HUDEP-2 (cell line): Measurements from ENCODE around the gene RHBDD1.
"Not testable (repeated sequence)": the region's sequence is repeated elsewhere in the genome, so short reads cannot be mapped to it uniquely, and the experiment has no call there.

Source experiments
- DNase-seq, 76 experiments: peaks; one replicate each; lab custom pipeline; 2025; ENCODE audit not compliant: unreplicated experiment in 76 of 76; lab: John Stamatoyannopoulos, UW

Gene RHBDD1

DNA sequence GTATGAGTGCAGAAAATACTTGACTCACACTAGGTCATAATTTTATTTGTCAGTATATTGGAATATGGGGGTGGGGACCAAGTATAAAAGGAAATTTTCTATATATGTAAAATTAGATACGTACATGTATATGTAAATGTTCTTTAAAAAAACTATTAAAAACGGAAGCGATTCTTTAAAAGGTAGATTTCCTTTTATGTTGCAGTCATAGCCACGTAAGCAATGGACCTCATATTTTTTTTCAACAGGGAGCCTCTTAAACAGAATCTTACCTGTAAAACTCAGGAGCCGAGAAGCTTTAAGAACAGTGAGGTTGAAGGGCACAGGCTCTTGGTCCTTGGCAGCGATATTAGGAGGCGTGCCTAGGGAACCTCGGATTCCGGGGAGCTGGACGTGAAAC lies 3.3 kb downstream of the RHBDD1 start:
- no peak for DNase-seq

DNA sequence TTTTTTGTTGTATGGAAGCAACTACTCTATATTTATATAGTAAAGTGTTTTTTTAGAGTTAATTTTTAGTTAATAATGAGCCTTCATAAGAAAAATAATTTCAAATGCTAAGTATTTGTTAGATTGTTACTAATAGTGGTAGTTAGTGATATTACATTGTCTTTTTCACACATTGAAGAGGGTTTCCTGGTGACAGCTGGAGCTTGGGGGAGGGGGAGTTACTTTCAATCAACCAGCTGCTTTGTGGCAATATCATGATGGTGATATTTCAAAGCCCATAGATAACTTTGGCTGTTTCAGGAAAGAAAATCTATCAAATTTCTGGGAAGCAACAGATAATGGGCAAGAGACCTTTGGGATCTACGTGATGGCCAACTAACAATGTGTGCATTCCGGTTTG lies 4.1 kb downstream of the RHBDD1 start:
- DNase-seq = no peak

DNA sequence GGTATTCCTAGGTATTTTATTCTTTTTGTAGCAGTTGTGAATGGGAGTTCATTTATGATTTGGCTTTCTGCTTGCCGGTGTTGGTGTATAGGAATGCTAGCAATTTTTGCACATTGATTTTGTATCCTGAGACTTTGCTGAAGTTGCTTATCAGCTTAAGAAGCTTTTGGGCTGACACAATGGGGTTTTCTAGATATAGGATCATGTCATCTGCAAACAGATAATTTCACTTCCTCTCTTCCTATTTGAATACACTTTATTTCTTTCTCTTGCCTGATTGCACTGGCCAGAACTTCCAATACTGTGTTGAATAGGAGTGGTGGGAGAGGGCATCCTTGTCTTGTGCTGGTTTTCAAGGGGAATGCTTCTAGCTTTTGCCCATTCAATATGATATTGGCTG lies 7.1 kb downstream of the RHBDD1 start:
- DNase-seq = not testable (repeated sequence)

DNA sequence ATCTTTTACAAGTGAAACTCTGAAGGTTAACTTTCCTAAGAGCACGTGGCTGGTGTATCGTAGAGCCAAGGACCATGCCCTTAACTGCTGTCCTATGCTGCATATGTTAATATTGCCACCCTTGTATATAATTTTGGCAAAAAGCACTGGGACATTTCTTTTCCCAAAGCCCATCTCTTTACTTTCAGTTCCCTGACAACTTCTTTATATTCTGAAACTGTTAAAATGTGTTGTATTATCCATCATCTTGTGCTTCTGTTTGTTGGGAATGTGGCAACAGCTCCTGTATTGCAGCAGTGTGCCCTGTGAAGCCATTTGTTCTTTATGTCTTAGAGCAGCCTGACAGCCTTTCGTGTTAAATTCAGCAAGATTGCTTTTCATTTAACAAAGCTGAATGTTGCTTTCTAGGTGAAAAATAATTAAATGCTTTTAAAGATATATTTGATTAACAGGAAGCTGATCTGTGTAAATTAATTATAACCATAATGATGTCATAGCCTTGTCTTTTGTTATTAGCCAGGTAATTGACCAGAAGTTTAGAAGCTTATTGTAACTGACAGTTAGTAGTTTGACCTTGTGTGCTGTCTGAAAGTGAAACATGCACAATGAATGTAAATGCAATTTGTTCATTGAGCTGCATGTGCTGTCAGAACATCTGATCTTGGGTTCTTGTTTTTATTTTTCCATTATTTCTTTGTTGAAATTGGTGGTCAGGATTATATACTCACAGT lies 9.7 kb downstream of the RHBDD1 start:
- no peak for DNase-seq

DNA sequence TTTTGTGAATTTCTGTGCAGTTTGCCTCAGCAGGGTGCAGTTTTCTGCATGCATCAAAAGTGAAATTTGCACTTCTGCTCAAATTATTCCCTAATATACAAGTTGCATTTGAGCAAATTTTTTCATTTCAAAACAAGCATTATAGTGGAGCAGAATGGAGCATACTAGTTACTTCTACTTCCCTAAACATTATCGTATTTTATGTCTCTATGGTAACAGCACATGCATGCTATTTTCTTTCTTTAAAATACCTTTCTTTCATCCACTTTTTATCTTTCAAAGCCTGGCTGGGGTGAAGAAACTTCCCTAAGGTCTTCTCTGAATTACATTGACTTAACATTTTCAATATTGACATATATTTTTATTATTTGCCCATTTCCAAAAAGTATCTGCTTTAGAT lies 11.2 kb downstream of the RHBDD1 start:
- no peak for DNase-seq

DNA sequence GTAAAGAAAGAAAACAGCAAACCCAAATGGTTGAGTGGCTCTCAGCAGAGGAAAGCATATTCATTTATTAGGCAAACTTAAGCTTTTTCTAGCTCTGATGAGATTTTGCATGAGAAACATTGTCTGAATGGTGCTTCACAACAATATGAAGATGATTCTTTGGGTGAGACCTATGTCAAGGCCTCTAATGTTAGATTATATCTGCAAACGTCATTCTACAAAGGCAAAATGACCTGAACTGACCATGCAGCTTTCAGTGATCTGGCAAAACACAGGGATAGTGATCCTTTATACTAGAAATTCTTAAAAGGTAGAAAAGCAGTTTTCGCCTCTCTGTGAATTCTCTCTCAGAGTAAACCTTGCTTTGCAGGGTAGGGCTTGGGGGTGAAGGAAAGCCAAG lies 11.7 kb downstream of the RHBDD1 start:
- DNase-seq = no peak

DNA sequence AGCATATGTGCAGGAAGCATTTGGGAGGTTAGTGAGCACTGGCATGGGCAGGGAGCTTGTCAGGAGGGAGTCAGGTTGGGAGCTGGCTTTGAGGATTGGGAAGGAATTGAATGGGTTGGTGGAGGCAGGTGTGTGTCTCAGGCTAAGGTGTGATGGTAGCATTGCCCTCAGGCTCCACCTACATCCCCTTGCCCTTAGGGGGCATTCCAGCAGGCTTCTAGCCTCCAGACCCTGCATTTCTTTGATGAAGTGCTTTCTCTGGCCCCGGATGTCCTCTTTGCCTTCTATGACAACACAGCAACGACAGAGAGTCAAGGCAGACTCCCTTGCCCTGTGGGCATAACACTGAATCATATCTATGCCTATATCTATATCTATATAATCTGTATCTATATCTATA lies 13.5 kb downstream of the RHBDD1 start:
- DNase-seq = no peak

DNA sequence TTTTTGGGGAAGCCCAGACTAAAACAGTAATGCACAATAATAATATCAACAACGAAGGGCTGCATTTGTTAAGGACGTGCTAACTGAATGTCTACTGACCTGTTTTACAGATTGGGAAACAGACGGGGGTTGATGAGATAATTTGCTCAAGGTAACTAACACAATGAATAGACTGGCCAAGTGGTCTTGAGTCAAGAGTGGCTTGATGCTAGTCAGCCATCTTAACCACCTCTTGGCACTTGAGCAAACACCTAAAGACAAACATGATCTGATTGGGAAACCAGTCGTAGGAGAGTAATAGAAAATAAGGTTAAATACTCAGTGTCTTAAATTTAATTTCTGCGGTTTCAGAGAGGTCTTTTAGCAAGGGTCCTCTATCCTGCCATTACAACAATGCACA lies 14.2 kb downstream of the RHBDD1 start:
- no peak for DNase-seq

DNA sequence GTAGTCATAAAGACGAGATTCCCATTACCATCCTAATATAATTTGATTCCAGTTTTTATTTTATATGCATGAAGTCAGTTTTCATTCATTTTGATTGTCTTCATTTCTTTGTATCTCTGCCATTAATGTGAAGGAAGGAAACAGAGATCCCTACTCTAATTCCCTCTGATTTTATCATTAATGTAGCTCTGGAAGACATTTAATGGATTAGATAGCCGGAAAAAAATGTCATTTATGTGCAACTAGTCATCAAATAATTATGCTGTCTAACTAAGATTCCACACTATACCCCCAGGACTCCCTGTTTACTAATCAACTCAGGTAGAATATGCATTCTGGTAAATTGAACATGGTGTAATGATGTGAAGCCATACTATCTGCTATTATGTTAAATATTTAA lies 19.9 kb downstream of the RHBDD1 start:
- DNase-seq = no peak

DNA sequence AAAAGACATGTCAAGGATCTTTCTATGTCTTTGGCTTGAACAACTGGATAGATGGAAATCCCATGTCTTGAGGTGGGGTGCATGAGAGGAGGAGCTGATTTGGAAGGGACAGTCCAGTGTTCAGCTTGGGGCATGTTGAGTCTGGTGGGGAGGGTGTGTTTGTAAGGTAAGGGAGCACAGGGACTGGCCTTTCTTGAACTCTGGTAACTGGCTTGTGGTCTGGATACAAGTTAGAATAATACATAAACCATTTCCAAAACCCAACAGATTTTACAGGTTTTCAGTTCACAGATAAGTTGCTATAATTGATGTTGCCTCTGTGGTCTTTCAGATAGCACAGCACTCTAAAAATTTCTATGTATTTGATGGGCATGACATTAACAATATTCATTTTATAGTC lies 24.2 kb downstream of the RHBDD1 start:
- DNase-seq = no peak

DNA sequence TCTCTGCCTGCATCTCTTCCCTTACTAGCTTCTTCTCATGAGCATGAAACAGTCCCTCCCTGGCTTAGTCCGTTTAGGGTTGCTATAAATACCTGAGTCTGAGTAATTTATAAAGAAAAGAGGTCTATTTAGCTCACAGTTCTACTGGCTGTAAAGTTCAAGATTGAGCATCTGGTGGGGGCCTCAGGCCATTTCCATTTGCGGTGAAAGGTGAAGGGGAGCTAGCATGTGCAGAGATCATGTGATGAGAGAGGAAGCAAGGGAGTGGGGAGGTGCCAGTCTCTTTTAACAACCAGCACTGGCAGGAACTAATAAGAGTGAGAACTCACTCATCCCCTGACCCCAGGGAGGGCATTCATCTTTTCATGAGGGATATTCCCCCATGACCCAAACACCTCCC lies 26.8 kb downstream of the RHBDD1 start:
- DNase-seq = no peak

DNA sequence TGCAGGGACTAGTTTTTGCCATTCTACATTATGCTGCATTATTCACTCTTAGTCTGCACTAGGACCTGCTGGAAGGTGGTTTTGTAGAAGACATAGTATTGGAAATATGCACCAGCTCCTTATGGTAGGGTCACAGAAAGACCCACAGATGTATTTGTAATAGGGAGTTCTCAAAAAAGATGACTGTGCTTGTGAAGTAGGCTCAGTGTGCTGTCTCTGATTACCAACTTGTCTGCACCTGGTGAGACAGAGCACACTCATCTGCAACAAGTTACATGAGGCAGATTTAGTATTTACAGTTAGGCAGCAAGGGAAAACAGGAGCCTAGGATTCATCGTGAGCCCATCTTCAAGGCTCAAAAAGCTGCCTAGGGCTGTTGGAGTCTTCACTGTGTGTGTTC lies 29.4 kb downstream of the RHBDD1 start:
- no peak for DNase-seq

DNA sequence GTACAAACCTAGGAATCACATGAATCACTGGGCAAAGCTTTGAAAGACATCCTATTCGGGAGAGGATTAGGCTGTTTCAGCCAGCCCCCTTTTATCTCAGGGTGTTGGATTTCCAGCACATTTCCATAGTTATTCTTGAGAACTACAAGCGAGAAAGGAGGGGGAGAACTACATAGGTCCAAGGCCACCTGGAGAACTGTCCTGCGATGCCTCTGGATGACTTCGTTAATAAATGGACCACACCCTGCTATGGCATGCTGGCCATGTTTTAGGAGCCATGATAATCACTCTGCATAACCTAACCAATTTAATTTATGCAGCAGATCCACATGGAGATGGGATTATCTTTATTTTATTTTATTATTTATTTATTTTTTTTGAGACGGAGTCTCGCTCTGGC lies 29.9 kb downstream of the RHBDD1 start:
- DNase-seq = no peak

DNA sequence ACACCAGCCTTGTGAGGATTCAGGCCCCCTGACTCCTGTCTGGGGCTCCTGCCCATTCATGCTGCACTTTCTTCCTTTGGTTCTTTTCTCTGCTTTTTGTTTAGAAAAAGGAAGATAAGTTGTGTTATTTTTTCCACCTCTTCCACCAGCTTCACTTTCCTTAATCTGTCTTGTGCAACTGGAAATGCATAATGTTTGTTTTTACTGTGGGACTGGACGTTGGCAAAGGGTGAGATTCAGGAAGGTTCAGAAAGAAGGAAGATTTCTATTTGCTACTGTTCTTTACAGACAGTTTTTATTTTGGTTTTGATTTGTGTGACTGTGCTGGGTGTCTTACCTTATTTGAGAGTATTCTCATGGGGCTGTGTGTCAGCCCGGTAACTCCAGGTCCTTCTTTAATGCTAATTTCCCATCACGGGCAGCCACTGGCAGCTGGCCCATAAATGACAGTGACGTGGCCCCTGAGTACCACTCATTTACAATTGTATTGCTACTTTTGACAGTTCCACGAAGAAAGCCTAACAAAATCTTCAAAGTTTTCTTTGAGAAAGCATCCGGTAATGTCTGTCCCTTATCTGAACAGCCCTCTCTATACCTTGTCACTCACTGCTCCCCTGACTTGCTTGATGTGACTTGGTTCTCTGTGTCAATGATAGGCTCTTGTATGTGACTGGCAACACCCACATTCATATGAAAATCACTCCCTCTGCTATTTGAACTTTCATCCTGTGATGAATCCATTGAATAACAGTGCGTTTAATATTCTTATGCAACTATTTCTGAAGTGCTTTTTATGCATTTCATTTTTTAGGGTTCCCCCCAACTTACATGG lies 32.7 kb downstream of the RHBDD1 start:
- DNase-seq = no peak

DNA sequence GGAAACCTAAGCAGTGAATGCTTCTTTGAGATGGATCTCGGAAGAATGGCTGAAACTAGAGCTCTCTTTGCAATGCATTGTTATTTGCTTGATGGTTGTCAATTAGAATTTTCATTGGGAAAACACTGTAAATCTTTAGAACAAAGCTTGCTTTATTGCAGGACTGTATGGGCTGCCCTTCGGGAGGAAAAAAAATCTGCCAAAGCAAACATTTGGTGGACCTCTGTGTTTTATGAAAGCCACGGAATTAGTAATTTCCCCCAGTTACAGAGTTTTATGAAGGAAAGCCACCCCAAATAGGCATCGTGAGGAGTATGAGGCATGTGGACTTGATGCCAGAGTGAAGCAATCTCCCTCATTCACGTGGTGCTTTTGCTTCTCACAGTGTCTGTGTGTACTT lies 33.5 kb downstream of the RHBDD1 start:
- DNase-seq = no peak

DNA sequence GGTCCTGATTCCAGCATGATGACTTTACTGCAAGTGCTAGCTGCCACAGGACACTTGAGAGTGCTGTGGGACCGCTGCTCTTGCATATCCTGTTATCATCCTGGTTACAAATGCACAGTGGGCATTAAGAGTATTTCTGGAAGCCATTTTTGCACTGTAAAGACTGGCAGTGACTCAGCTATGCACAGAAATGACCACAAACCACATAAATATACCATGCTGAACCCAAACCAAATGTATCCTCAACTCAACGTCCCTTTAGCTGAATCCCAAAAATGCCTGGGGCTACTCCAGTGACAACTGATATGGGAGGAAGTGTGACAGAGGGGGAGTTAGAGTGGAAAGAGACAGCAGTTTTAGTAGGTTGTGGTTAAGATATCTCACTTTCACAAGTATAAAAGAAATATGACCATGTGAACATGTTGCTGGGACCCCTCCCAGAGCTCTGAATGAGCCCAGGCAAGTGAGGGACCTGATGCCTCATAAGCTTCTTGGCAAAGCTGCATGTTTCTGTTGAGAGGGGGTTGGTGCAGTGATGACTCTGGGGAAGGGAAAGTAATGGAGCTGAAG lies 37.3 kb downstream of the RHBDD1 start:
- peak in 7 of 76 experiments; percentile 3 to 46 (median 13) for DNase-seq

DNA sequence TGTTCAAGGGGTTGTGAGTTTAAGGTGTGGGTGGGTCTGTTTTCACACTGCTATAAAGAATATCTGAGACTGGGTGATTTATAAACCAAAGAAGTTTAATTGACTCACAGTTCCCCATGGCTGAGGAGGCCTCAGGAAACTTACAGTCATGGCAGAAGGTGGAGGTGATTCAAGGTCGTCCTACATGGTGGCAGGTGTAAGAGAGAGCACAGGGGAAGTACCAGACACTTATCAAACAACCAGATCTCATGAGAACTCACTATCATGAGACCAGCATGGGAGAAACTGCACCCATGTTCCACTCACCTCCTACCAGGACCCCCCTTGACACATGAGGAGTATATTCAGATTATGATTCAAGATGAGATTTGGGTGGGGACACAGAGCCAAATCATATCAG lies 38.0 kb downstream of the RHBDD1 start:
- DNase-seq = no peak

DNA sequence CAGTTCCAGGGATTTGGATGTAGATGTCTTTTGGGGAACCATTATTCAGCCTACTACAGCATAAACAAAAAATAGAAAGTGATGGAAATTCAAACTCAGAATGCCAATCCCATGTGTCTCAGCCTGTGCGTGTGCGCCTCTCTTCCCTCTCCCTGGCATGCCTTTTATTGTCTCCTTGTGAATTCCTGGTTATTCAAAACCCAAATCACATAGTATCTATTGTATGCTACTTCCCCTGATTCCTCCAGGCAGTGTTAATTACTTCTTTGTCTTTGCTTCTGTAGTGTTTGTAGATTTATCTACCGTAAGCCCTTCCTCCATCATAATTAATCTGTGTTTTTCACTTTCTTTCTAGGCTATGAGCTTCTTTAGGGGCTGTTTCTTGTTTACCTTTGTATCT lies 38.9 kb downstream of the RHBDD1 start:
- DNase-seq = no peak

DNA sequence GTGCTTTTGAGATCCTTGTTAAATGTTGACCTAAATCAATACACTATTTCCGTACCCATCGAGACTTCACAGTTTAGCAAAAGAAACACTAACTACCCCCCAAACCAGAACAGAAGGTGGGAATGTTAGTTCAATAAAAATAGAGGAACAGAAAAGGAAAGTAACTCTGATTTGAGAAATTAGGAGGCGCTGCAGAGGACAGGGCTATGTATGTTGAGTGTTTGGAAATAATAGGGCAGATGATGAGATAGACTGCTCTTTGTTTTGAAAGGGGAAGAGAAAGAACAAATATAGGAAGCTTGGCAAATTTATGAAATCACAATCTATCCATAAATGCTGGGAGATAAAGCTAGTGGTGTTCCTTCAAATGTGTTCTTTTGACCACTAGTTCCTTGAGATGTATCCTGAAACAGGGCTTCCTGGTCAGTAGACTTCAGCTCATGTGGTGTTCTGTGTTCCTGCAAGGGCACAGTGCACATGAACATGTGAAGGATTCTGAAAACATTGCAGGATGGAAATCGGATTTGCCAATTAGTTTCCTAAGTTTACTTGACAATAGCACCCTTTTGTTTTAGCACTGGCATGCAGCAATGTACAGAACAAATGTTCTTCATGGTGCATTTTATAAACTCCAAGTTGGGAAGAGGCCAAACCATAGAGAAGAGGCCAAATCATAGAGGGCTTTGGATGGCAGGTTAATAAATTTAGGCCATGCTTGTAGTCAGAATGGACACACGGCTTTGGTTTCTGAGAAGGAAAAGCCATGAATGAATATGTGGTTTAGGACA lies 39.8 kb downstream of the RHBDD1 start:
- no peak for DNase-seq

DNA sequence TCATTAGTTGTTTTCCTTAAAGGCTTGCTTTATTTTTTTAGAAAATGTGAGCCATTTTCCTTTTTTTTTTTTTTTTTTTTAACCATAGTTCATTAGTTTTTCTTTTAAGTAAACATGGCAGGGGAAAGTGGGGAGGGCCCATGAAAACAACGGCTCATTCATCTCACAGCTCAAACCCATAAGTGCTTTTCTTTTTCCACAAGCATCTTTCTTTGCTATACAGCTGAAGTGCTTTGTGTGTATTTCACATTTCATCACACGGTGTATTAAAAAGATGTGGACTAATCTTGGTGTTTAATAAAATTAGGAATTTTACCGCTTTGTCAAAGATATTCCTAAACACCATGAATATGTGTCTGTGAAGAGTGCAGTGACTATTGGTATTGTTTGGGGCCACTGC lies 41.6 kb downstream of the RHBDD1 start:
- no peak for DNase-seq

DNA sequence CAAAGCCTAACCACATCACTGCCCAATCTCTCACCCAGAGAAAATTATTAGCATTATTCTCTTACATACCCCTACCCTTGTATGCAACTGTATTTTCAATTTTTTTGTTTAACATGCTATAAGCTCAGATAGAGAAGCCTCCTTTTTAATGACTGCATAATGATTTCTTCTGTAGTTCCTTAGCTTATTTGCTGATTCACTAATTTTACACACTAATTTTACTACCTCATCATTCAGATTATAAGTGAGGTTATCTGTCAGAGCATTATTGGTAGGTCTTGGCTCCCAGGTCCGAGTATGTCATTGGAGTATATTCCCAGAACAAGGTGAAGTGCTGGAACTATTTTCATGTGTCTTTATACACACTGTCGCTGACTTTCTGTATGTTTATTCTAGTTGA lies 45.4 kb downstream of the RHBDD1 start:
- no peak for DNase-seq
